OCI-LY1 (cell line): ENCODE measurements around the gene CHPF.

ENCODE experiments used
- H2AFZ ChIP-seq: fragments of 200-600 bp; sonication (generic), shearing (Covaris generic); 2 replicates; pipeline ENCODE4 v1.6.0; 2014; ENCODE audit warnings: antibody characterized with exemption, mild to moderate bottlenecking, low read length
- H3F3A ChIP-seq: fragments of 200-600 bp; sonication (generic), shearing (Covaris generic); 2 replicates; pipeline ENCODE4 v1.6.0; 2014; ENCODE audit warnings: mild to moderate bottlenecking, antibody characterized with exemption, low read length, moderate library complexity; ENCODE audit not compliant: insufficient read depth
- H3K27ac ChIP-seq: fragments of 200-600 bp; sonication (generic); 2 replicates; pipeline ENCODE4 v1.5.1; 2014; ENCODE audit warnings: low read length, mixed run types, mild to moderate bottlenecking, low read depth; ENCODE audit not compliant: poor library complexity, severe bottlenecking
- H3K27me3 ChIP-seq: fragments of 200-600 bp; sonication (generic); 2 replicates; pipeline ENCODE4 v1.6.0; 2014; ENCODE audit warnings: antibody characterized with exemption, mild to moderate bottlenecking, low read length, moderate library complexity; ENCODE audit not compliant: insufficient read depth
- H3K36me3 ChIP-seq: fragments of 200-600 bp; sonication (generic); 2 replicates; pipeline ENCODE4 v1.6.1; 2014; ENCODE audit warnings: mild to moderate bottlenecking, antibody characterized with exemption, low read length, moderate library complexity, mixed read lengths; ENCODE audit not compliant: insufficient read depth
- H3K4me1 ChIP-seq: fragments of 200-600 bp; sonication (generic); 2 replicates; pipeline ENCODE4 v1.5.1; 2014; ENCODE audit warnings: mild to moderate bottlenecking, low read length, moderate library complexity; ENCODE audit not compliant: insufficient read depth, severe bottlenecking
- H3K4me2 ChIP-seq: fragments of 200-600 bp; sonication (generic), shearing (Covaris generic); 2 replicates; pipeline ENCODE4 v1.6.1; 2014; ENCODE audit warnings: low read length
- H3K4me3 ChIP-seq: fragments of 200-600 bp; sonication (generic); 2 replicates; pipeline ENCODE4 v1.5.1; 2014; ENCODE audit warnings: low read length, low read depth, mild to moderate bottlenecking, mixed read lengths; ENCODE audit not compliant: poor library complexity, severe bottlenecking
- H3K79me2 ChIP-seq: fragments of 200-600 bp; shearing (Covaris generic); 2 replicates; pipeline ENCODE4 v1.6.1; 2016; ENCODE audit warnings: mixed run types, low read length, mixed read lengths; ENCODE audit not compliant: insufficient read depth
- H3K9ac ChIP-seq: fragments of 200-600 bp; sonication (generic), shearing (Covaris generic); 2 replicates; pipeline ENCODE4 v1.6.1; 2014; ENCODE audit warnings: mild to moderate bottlenecking, low read length, mixed read lengths
- H3K9me2 ChIP-seq: fragments of 200-600 bp; sonication (generic), shearing (Covaris generic); 2 replicates; pipeline ENCODE4 v1.6.1; 2014; ENCODE audit warnings: low read depth, mild to moderate bottlenecking, low read length, mixed read lengths
- H3K9me3 ChIP-seq: fragments of 200-600 bp; shearing (Covaris generic); 2 replicates; pipeline ENCODE4 v1.6.1; 2014; ENCODE audit warnings: low read length, mixed read lengths
- H4K20me1 ChIP-seq: fragments of 200-600 bp; sonication (generic), shearing (Covaris generic); 2 replicates; pipeline ENCODE4 v1.6.0; 2016; ENCODE audit warnings: mild to moderate bottlenecking, low read length; ENCODE audit not compliant: insufficient read depth
- CTCF ChIP-seq: fragments of 200-600 bp; sonication (generic), shearing (Covaris generic); IDR thresholded peaks from 2 replicates; pipeline ENCODE4 v1.5.1; 2017; ENCODE audit warnings: mild to moderate bottlenecking, antibody characterized with exemption, low read length, moderate library complexity, mixed read lengths
- EZH2 ChIP-seq: fragments of 200-600 bp; sonication (generic), shearing (Covaris generic); IDR thresholded peaks from 2 replicates; pipeline ENCODE4 v1.8.0; 2017; ENCODE audit warnings: borderline replicate concordance, mixed run types, mild to moderate bottlenecking, antibody characterized with exemption, low read length, moderate library complexity, mixed read lengths

The CHPF gene

GRCh38 chr2:219545295-219545942, 1.8 kb upstream of the CHPF start:
- no peak overlapping the region for H3K4me2 ChIP-seq
- TF ChIP-seq EZH2 (no peak), CTCF (no peak)

GRCh38 chr2:219544567-219544966, 958 bp upstream of the CHPF start:
- peak overlapping the region; percentile 66 for H3K4me3 ChIP-seq
- H3K4me1 ChIP-seq = peaks cover 13% of the 10 kb centered on the region
- peaks cover 11% of the 10 kb centered on the region; the same call in 1 of the 2 replicates for H3K36me3 ChIP-seq
- no peaks in the 10 kb centered on the region for H4K20me1 ChIP-seq
- H3K27ac ChIP-seq = no peak overlapping the region
- H3K27me3 ChIP-seq = no peaks in the 10 kb centered on the region
- H3K4me2 ChIP-seq = peak overlapping the region; percentile 65
- H3K9me2 ChIP-seq = no peaks in the 10 kb centered on the region
- no peak overlapping the region; the same call in 1 of the 2 replicates for H3K9ac ChIP-seq
- no peak for TF ChIP-seq EZH2
- TF ChIP-seq CTCF = no peak
- no peaks in the 10 kb centered on the region for H3K9me3 ChIP-seq
- no peaks in the 10 kb centered on the region for H3K79me2 ChIP-seq
- no peaks in the 10 kb centered on the region for H3F3A ChIP-seq
- no peak overlapping the region for H2AFZ ChIP-seq

More at GRCh38 chr2:219545295-219545942, 1.8 kb upstream of the CHPF start:
- H3K9me3 ChIP-seq = no peaks in the 10 kb centered on the region
- no peaks in the 10 kb centered on the region for H3F3A ChIP-seq
- peaks cover 13% of the 10 kb centered on the region for H3K4me1 ChIP-seq
- no peaks in the 10 kb centered on the region for H3K9me2 ChIP-seq
- H3K36me3 ChIP-seq = peaks cover 10% of the 10 kb centered on the region; the same call in 1 of the 2 replicates
- H3K4me3 ChIP-seq = no peak overlapping the region
- no peaks in the 10 kb centered on the region for H3K27me3 ChIP-seq
- H3K9ac ChIP-seq = no peak overlapping the region
- no peak overlapping the region for H3K27ac ChIP-seq
- no peak overlapping the region for H2AFZ ChIP-seq
- H3K79me2 ChIP-seq = no peaks in the 10 kb centered on the region
- no peaks in the 10 kb centered on the region for H4K20me1 ChIP-seq

- TF ChIP-seq EZH2 = no peak
- no peak for TF ChIP-seq CTCF
- H3K79me2 ChIP-seq = no peaks in the 10 kb centered on the region
- H3K9me2 ChIP-seq = no peaks in the 10 kb centered on the region
- no peaks in the 10 kb centered on the region for H3K27me3 ChIP-seq
- H3K4me2 ChIP-seq = peak overlapping the region; percentile 61
- peaks cover 11% of the 10 kb centered on the region; the same call in 1 of the 2 replicates for H3K36me3 ChIP-seq
- peaks cover 13% of the 10 kb centered on the region for H3K4me1 ChIP-seq
- no peak overlapping the region for H2AFZ ChIP-seq
- H3K4me3 ChIP-seq = peak overlapping the region; percentile 66
- peak overlapping the region; percentile 56 for H3K9ac ChIP-seq
- no peaks in the 10 kb centered on the region for H3F3A ChIP-seq
- H3K27ac ChIP-seq = peak overlapping the region; percentile 44
- no peaks in the 10 kb centered on the region for H3K9me3 ChIP-seq
- no peaks in the 10 kb centered on the region for H4K20me1 ChIP-seq
These were observed 546 bp downstream of the CHPF start for GRCh38 chr2:219542931-219543595.
